ENCODE results near the gene CXCL17.

DNA sequence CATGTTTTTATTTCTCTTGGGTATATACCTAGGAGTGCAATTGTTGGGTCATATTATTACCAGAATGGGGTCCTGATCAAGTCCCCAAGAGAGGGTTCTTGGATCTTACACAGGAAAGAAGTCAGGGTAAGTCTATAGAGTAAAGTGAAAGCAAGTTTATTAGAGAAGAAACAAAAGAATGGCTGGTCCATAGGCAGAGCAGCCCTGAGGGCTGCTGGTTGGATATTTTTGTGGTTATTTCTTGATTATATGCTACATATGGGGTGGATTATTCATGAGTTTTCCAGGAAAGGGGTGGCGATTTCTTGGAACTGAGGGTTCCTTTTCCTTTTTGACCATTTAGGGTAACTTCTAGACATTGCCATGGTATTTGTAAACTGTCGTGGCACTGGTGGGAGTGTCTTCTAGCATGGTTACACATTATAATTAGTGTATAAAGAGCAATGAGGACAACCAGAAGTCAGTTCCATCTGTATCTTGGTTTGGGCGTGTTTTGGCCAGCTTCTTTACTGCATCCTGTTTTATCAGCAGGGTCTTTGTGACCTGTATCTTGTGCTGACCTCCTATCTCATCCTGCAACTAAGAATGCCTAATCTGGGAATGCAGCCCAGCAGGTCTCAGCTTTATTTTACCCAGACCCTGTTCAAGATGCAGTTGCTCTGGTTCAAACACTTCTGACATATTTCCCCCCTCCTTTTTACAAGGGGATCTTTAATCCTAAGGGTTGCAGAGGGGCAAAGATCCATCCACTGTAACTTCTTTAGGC, 44.5 kb upstream of the CXCL17 start:
- TF ChIP-seq, protein P1, sequence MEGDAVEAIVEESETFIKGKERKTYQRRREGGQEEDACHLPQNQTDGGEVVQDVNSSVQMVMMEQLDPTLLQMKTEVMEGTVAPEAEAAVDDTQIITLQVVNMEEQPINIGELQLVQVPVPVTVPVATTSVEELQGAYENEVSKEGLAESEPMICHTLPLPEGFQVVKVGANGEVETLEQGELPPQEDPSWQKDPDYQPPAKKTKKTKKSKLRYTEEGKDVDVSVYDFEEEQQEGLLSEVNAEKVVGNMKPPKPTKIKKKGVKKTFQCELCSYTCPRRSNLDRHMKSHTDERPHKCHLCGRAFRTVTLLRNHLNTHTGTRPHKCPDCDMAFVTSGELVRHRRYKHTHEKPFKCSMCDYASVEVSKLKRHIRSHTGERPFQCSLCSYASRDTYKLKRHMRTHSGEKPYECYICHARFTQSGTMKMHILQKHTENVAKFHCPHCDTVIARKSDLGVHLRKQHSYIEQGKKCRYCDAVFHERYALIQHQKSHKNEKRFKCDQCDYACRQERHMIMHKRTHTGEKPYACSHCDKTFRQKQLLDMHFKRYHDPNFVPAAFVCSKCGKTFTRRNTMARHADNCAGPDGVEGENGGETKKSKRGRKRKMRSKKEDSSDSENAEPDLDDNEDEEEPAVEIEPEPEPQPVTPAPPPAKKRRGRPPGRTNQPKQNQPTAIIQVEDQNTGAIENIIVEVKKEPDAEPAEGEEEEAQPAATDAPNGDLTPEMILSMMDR (IDR thresholded peaks at IDR 0.05; ENCODE audit: low read depth, low read length, poor library complexity, severe bottlenecking): no peak
- no peak for TF ChIP-seq EZH2phosphoT487 (IDR thresholded peaks at IDR 0.05; ENCODE audit: borderline replicate concordance, low read length)

Measured in DOHH2 (cell line).